ENCODE results near the gene EDA. TPM values are rescaled to one million over a fixed set of nuclear protein-coding genes. Genes with fewer than 3 reads are reported as not detected.

Gene EDA
- total RNA-seq, 4 donors from 2014 or later, result 2.8 to 11.7 (median 7.1) TPM

DNA sequence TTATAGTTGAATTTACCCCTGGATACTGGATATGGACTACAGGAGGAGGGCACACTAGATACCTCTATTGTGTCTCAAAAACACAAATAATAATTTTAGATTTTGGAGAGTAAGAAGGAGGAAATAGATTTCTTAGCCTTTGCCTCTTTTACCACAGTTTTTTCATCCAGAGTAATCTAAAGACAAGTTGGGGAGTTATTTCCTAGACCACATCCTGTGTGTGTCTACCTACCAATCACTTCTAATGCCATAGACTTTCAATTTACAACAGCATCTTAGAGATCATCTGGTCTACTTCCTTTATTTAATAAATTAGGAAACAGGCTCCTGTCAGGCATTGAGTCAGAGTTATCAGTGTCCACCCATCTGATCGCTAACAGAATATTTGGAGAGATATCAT, 191.5 kb downstream of the EDA start:
- TF ChIP-seq POLR2AphosphoS5 (IDR thresholded peaks at IDR 0.05), result no peak
- no peak for TF ChIP-seq POLR2A (IDR thresholded peaks at IDR 0.05)
- TF ChIP-seq EP300 (IDR thresholded peaks at IDR 0.05), result no peak
- no peak for TF ChIP-seq CTCF (IDR thresholded peaks at IDR 0.05)
- 86% methylated on average over 1 of the region's 1 CpG; no CpG with 5 or more reads in 1 of the 2 donors for WGBS, 2 donors (ENCODE audit: low coverage in 1 of 2)
- Histone ChIP-seq H3K27me3 (no peaks in the 10 kb centered on the region), H3K36me3 (no peaks in the 10 kb centered on the region), H3K9me3 (no peaks in the 10 kb centered on the region), H3K27ac (no peak overlapping the region), H3K4me1 (no peaks in the 10 kb centered on the region), H3K4me3 (no peak overlapping the region)
- no peak for ATAC-seq

- Histone ChIP-seq H3K27me3 (no peaks in the 10 kb centered on the region), H3K4me3 (no peak overlapping the region), H3K9me3 (no peaks in the 10 kb centered on the region), H3K27ac (no peak overlapping the region), H3K36me3 (no peaks in the 10 kb centered on the region), H3K4me1 (no peaks in the 10 kb centered on the region)
- no peak for ATAC-seq
- WGBS, 2 donors (ENCODE audit: low coverage in 1 of 2), result 83% methylated on average over 1 of the region's 2 CpGs; no CpG with 5 or more reads in 1 of the 2 donors
- no peak for TF ChIP-seq POLR2AphosphoS5 (IDR thresholded peaks at IDR 0.05)
- no peak for TF ChIP-seq CTCF (IDR thresholded peaks at IDR 0.05)
- no peak for TF ChIP-seq POLR2A (IDR thresholded peaks at IDR 0.05)
- TF ChIP-seq EP300 (IDR thresholded peaks at IDR 0.05), result no peak
Observed at GRCh38 chrX:69808375-69808774, 192.5 kb downstream of the EDA start.

DNA sequence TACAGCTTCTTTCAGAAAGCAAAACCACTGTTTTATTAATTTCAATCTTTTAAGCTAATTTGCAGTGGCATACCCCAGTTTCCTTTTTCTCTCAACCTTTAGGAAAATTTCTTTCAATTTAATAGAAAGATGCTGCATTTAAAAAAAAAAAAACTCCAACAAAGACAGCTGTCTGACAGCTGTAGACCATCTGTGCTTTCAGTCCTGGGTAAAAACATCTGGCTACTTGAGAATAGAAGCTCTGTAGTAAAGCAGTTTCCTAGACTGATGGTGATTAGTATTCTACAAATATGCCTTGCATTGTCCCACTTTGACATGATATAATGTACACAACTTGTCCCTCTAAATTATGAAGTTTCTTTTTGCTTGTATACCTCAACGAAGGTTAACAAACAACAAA, 197.8 kb downstream of the EDA start:
- Histone ChIP-seq H3K4me1 (no peaks in the 10 kb centered on the region), H3K36me3 (no peaks in the 10 kb centered on the region), H3K9me3 (no peaks in the 10 kb centered on the region), H3K4me3 (no peak overlapping the region), H3K27me3 (no peaks in the 10 kb centered on the region), H3K27ac (no peak overlapping the region)
- ATAC-seq, result no peak
- TF ChIP-seq POLR2A (IDR thresholded peaks at IDR 0.05) (no peak), EP300 (IDR thresholded peaks at IDR 0.05) (no peak), CTCF (IDR thresholded peaks at IDR 0.05) (no peak), POLR2AphosphoS5 (IDR thresholded peaks at IDR 0.05) (no peak)
- WGBS, 2 donors (ENCODE audit: low coverage in 1 of 2), result 43 to 56% methylated on average over 1 of the region's 1 CpG

- Histone ChIP-seq H3K36me3 (no peaks in the 10 kb centered on the region), H3K27ac (no peak overlapping the region), H3K27me3 (no peaks in the 10 kb centered on the region), H3K9me3 (no peaks in the 10 kb centered on the region), H3K4me3 (no peak overlapping the region), H3K4me1 (no peaks in the 10 kb centered on the region)
- ATAC-seq, result no peak
- TF ChIP-seq EP300 (IDR thresholded peaks at IDR 0.05) (no peak), POLR2A (IDR thresholded peaks at IDR 0.05) (no peak), POLR2AphosphoS5 (IDR thresholded peaks at IDR 0.05) (no peak), CTCF (IDR thresholded peaks at IDR 0.05) (no peak)
- no CpG with 5 or more reads among the region's 4 CpGs for WGBS, 2 donors (ENCODE audit: low coverage in 1 of 2)
Observed at GRCh38 chrX:69815063-69815462, 199.2 kb downstream of the EDA start.

- H3K27ac ChIP-seq, result no peak overlapping the region
- no peak overlapping the region for H3K4me3 ChIP-seq
- TF ChIP-seq POLR2A (IDR thresholded peaks at IDR 0.05), result no peak
- TF ChIP-seq EP300 (IDR thresholded peaks at IDR 0.05), result no peak
- TF ChIP-seq CTCF (IDR thresholded peaks at IDR 0.05), result no peak
- TF ChIP-seq POLR2AphosphoS5 (IDR thresholded peaks at IDR 0.05), result no peak
- no peak for ATAC-seq
- H3K36me3 ChIP-seq, result no peaks in the 10 kb centered on the region
- no peaks in the 10 kb centered on the region for H3K4me1 ChIP-seq
- 80% methylated on average over 1 of the region's 4 CpGs; no CpG with 5 or more reads in 1 of the 2 donors for WGBS, 2 donors (ENCODE audit: low coverage in 1 of 2)
- H3K9me3 ChIP-seq, result no peaks in the 10 kb centered on the region
- H3K27me3 ChIP-seq, result no peaks in the 10 kb centered on the region
Observed at GRCh38 chrX:69815519-69815918, 199.6 kb downstream of the EDA start.
